ENCODE data around the gene PITX2.

Gene PITX2

DNA sequence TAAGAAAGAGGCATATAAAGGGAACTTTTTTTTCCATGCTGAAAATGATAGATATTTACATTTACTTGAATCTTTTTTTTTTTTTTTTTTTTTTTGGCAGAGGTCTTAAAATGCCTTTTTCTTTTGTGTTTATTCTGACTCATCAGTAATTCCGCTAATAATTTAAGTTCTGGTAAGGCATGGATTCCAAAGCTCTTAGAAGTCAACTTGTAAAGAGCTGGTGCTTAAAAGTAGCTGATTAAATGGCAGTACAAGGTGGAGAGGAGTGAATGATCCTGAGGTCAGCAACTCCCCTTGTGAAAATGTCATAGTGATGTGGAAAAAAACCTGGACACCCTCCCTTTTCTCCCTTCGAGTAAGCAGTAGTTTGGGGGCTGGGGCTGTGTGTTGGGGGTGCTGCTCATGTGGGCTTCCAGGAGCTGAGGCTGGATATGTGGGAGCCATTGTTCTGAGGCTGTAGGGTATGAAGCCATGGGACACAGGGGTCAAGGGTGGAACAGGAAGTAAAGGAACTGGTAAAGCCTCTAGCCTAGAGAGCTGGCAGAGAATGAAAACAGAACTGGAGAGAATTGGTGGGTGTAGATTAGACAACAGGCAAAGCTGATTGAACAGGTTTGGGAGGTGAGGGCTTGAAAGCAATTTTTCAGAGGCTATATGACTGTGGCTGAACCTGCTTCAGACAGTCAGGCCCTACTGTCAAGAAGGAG lies 41.0 kb upstream of the PITX2 start (continued):
- TF ChIP-seq, protein P1, sequence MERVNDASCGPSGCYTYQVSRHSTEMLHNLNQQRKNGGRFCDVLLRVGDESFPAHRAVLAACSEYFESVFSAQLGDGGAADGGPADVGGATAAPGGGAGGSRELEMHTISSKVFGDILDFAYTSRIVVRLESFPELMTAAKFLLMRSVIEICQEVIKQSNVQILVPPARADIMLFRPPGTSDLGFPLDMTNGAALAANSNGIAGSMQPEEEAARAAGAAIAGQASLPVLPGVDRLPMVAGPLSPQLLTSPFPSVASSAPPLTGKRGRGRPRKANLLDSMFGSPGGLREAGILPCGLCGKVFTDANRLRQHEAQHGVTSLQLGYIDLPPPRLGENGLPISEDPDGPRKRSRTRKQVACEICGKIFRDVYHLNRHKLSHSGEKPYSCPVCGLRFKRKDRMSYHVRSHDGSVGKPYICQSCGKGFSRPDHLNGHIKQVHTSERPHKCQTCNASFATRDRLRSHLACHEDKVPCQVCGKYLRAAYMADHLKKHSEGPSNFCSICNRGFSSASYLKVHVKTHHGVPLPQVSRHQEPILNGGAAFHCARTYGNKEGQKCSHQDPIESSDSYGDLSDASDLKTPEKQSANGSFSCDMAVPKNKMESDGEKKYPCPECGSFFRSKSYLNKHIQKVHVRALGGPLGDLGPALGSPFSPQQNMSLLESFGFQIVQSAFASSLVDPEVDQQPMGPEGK (CRISPR knock-in tag; IDR thresholded peaks at IDR 0.05; ENCODE audit: borderline replicate concordance) = no peak

DNA sequence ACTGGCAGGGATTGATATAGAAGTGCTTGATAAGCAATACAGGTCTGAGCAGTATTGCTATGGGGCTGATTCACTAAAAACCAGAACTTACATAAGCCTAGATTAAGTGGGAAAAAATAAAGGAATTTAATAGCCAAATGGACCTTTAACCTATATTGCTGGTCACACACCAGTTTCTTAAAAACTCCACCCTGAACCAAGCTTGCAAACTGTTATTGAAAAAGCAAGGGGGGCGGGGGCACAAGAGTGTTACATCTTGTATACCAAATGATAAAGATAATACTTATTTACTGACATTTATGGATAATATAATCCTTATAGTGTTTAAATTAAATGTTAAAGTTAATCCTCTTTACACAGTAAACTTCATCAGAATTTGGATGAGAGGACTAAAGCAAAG lies 40.3 kb upstream of the PITX2 start:
- TF ChIP-seq CSDC2 (CRISPR knock-in tag; IDR thresholded peaks at IDR 0.05) (no peak), TCF4 (CRISPR knock-in tag; IDR thresholded peaks at IDR 0.05; ENCODE audit: borderline replicate concordance) (no peak), ZFP30 (CRISPR knock-in tag; IDR thresholded peaks at IDR 0.05) (no peak), PPARA (CRISPR knock-in tag; IDR thresholded peaks at IDR 0.05; ENCODE audit: borderline replicate concordance) (no peak), ARNTL (CRISPR knock-in tag; IDR thresholded peaks at IDR 0.05; ENCODE audit: borderline replicate concordance, low read depth) (no peak), ISL1 (CRISPR knock-in tag; IDR thresholded peaks at IDR 0.05) (no peak), ZNF565 (CRISPR knock-in tag; conservative IDR thresholded peaks at IDR 0.05; ENCODE audit: low read depth) (no peak), RARB (CRISPR knock-in tag; IDR thresholded peaks at IDR 0.05) (no peak), TSHZ2 (CRISPR knock-in tag; IDR thresholded peaks at IDR 0.05) (no peak), CREB5 (CRISPR knock-in tag; IDR thresholded peaks at IDR 0.05; ENCODE audit: low read depth) (no peak), ZFP3 (CRISPR knock-in tag; IDR thresholded peaks at IDR 0.05) (no peak), GLIS3 (CRISPR knock-in tag; IDR thresholded peaks at IDR 0.05) (no peak), POU6F1 (CRISPR knock-in tag; IDR thresholded peaks at IDR 0.05; ENCODE audit: borderline replicate concordance, low read depth) (no peak)
- TF ChIP-seq, protein P2, sequence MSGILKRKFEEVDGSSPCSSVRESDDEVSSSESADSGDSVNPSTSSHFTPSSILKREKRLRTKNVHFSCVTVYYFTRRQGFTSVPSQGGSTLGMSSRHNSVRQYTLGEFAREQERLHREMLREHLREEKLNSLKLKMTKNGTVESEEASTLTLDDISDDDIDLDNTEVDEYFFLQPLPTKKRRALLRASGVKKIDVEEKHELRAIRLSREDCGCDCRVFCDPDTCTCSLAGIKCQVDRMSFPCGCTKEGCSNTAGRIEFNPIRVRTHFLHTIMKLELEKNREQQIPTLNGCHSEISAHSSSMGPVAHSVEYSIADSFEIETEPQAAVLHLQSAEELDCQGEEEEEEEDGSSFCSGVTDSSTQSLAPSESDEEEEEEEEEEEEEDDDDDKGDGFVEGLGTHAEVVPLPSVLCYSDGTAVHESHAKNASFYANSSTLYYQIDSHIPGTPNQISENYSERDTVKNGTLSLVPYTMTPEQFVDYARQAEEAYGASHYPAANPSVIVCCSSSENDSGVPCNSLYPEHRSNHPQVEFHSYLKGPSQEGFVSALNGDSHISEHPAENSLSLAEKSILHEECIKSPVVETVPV (CRISPR knock-in tag; IDR thresholded peaks at IDR 0.05) = no peak

GRCh38 chr4:110660755-110661154 lies 37.9 kb upstream of the PITX2 start:
- TF ChIP-seq BACH2 (CRISPR knock-in tag; IDR thresholded peaks at IDR 0.05; ENCODE audit: borderline replicate concordance) (no peak), TCF4 (CRISPR knock-in tag; IDR thresholded peaks at IDR 0.05; ENCODE audit: borderline replicate concordance) (no peak), CSDC2 (CRISPR knock-in tag; IDR thresholded peaks at IDR 0.05) (no peak), ZNF565 (CRISPR knock-in tag; conservative IDR thresholded peaks at IDR 0.05; ENCODE audit: low read depth) (no peak), ZC3H10 (CRISPR knock-in tag; IDR thresholded peaks at IDR 0.05) (no peak), CREB5 (CRISPR knock-in tag; IDR thresholded peaks at IDR 0.05; ENCODE audit: low read depth) (no peak), PPARA (CRISPR knock-in tag; IDR thresholded peaks at IDR 0.05; ENCODE audit: borderline replicate concordance) (no peak), ESRRG (CRISPR knock-in tag; IDR thresholded peaks at IDR 0.05) (no peak), ZNF70 (CRISPR knock-in tag; IDR thresholded peaks at IDR 0.05) (no peak), ARNTL (CRISPR knock-in tag; IDR thresholded peaks at IDR 0.05; ENCODE audit: borderline replicate concordance, low read depth) (no peak), POU6F1 (CRISPR knock-in tag; IDR thresholded peaks at IDR 0.05; ENCODE audit: borderline replicate concordance, low read depth) (no peak), GLIS3 (CRISPR knock-in tag; IDR thresholded peaks at IDR 0.05) (no peak)
- TF ChIP-seq, protein P1 (CRISPR knock-in tag; IDR thresholded peaks at IDR 0.05; ENCODE audit: borderline replicate concordance) = no peak
- TF ChIP-seq, protein P2 (CRISPR knock-in tag; IDR thresholded peaks at IDR 0.05) = no peak
- ATAC-seq = no peak

More for the DNA sequence above, 40.3 kb upstream of the PITX2 start:
- no peak for ATAC-seq

All from SK-N-SH treated with all-trans-retinoic acid at 6 μM for 48 hours (cell line).